GM13976 (cell line): ENCODE data around the gene PPP1R12A.

Experiments used
- DNase-seq: peaks from one replicate; pipeline ENCODE4 v3.0.0; 2012; ENCODE audit warnings: low spot score
- in situ Hi-C: fragments of 300-500 bp; cut with MboI; formaldehyde crosslinking; loops from one replicate; pipeline ENCODE4 v1.12.0; 2022; ENCODE audit warnings: low sequenced_read_pairs, mixed read lengths, inconsistent platforms; ENCODE audit not compliant: unreplicated experiment
- TF ChIP-seq, protein P1 (sequence below): IDR thresholded peaks from 2 replicates; pipeline ENCODE4 v1.5.1; 2012; ENCODE audit warnings: borderline replicate concordance, mild to moderate bottlenecking; ENCODE audit not compliant: insufficient read depth; ENCODE audit errors: extremely low read depth, missing control alignments, control extremely low read depth

PPP1R12A gene

DNA sequence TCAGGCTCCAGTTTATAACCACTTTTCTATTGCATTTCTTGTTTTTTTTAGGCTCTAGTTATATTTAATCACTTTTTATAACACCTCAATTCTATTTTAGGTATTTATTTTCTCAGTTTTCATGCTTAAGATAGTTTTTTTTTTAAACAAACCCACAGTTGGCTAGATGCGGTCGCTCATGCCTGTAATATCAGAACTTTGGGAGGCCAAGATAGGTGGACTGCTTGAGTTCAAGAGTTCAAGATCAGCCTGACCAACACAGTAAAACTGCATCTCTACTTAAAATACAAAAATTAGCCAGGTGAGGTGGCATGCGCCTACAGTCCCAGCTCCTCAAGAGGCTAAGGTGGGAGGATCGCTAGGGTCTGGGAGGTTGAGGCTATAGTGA, 93.0 kb downstream of the PPP1R12A start:
- in situ Hi-C loops: no loop called here
- TF ChIP-seq, protein P1, sequence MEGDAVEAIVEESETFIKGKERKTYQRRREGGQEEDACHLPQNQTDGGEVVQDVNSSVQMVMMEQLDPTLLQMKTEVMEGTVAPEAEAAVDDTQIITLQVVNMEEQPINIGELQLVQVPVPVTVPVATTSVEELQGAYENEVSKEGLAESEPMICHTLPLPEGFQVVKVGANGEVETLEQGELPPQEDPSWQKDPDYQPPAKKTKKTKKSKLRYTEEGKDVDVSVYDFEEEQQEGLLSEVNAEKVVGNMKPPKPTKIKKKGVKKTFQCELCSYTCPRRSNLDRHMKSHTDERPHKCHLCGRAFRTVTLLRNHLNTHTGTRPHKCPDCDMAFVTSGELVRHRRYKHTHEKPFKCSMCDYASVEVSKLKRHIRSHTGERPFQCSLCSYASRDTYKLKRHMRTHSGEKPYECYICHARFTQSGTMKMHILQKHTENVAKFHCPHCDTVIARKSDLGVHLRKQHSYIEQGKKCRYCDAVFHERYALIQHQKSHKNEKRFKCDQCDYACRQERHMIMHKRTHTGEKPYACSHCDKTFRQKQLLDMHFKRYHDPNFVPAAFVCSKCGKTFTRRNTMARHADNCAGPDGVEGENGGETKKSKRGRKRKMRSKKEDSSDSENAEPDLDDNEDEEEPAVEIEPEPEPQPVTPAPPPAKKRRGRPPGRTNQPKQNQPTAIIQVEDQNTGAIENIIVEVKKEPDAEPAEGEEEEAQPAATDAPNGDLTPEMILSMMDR: no peak
- no peak for DNase-seq

- DNase-seq: no peak
- in situ Hi-C loops: no loop called here
Measured at GRCh38 chr12:79841248-79841877, 93.5 kb downstream of the PPP1R12A start.

GRCh38 chr12:79838359-79838758, 96.5 kb downstream of the PPP1R12A start:
- no peak for DNase-seq
- in situ Hi-C loops: no loop called here
- TF ChIP-seq, protein P1: no peak

More at GRCh38 chr12:79841248-79841877, 93.5 kb downstream of the PPP1R12A start:
- TF ChIP-seq, protein P1: no peak

DNA sequence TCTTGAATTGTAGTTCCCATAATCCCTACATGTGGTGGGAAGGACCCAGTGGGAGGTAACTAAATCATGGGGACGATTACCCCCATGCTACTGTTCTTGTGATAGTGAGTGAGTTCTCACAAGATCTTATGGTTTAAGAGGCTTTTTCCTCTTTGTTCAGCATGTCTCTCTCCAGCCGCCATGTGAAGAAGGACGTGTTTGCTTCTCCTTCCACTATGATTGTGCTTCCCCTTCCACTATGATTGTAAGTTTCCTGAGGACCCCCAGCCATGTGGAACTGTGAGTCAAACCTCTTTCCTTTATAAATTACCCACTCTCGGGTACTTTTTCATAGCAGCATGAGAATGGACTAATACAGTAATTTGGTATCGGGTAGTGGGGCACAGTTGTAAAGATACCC, 97.3 kb downstream of the PPP1R12A start:
- in situ Hi-C loops: no loop called here
- TF ChIP-seq, protein P1: no peak

GRCh38 chr12:79835377-79835843, 99.5 kb downstream of the PPP1R12A start:
- DNase-seq: no peak
- TF ChIP-seq, protein P1: no peak
- in situ Hi-C loops: no loop called here

More for the DNA sequence above, 97.3 kb downstream of the PPP1R12A start:
- no peak for DNase-seq

DNA sequence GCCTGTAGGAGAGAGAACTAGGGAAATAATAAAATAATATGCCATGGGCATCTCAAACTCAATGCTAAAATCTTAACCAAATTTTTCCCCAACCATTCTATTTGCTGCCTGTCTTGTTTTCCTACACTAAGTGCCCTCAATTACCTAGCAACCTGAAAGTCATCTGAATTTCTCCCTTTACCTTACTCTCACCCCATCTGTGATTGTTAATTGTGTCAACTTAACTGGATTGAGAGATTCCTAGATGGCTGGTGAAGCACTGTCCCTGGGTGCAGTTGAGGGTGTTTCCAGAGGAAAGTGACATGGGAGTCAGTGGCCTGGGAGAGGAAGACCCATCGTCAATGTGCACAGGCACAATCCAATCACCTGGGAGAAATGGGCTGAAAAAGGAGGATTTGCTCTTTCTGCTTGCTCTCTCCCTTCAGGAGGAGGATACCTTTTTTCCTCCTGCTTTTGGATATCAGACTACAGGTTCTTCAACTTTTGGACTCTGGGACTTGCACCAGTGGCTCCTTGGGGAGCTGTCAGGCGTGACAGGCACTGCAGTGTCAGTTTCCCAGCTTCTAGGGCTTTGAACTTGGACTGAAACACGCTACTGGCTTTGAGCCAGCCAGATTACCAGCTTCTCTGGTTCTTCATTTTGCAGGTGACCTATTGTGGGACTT, 100.1 kb downstream of the PPP1R12A start:
- TF ChIP-seq, protein P1: no peak
- DNase-seq: no peak
- in situ Hi-C loops: no loop called here

DNA sequence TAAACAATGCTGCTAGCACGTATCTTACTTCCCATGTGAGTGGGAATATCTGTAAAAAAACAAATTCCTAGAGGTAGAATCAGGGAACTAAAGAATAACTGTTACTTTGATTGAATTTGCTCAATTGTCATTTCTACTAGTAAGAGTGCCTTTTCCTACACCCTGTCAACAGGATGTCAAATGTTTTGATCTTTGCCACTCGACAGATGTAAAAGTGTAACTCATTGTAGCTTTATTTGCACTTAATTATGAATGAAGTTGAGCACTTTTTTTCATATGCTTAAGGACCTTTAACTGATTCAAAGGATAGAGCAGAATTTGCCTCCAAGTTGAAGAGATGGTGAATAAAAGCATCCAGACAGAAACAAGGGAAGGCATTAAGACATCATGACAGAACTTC, 104.5 kb downstream of the PPP1R12A start:
- in situ Hi-C loops: no loop called here
- TF ChIP-seq, protein P1: no peak
- DNase-seq: no peak
